ENCODE measurements around the gene NCAPD3. TPM values are rescaled to one million over a fixed set of nuclear protein-coding genes. Genes with fewer than 3 reads are reported as not detected.

NCAPD3 gene
- polyA plus RNA-seq, 3 donors, result 4.0 to 15.2 (median 6.0) TPM

- no peak overlapping the region for H3K9ac ChIP-seq (ENCODE audit: insufficient read depth, low read length, poor library complexity, severe bottlenecking)
- H2AFZ ChIP-seq (ENCODE audit: insufficient read depth, low read depth, low read length, poor library complexity, severe bottlenecking), result no peak overlapping the region
- TF ChIP-seq CTCF (IDR thresholded peaks at IDR 0.05), result no peak
- Mint-ChIP-seq H3K4me1 (no peaks in the 10 kb centered on the region), H3K9me3 (no peaks in the 10 kb centered on the region), H3K27me3 (ENCODE audit: low read depth in 3 of 3) (no peaks in the 10 kb centered on the region), H3K36me3 (peaks cover 87 to 99% of the 10 kb centered on the region in 2 donors), H3K4me3 (no peak overlapping the region), H3K27ac (no peak overlapping the region)
- no peaks in the 10 kb centered on the region for H3K9me3 ChIP-seq (replicated peaks in 1 of 2; ENCODE audit: control insufficient read depth in 1 of 2, insufficient read depth in 1 of 2, low read length in 2 of 2)
- no peaks in the 10 kb centered on the region for H3K27me3 ChIP-seq (ENCODE audit: control insufficient read depth in 2 of 2, insufficient read depth in 2 of 2, low read length in 2 of 2)
- no peak overlapping the region for H3K4me3 ChIP-seq (replicated peaks in 1 of 3; ENCODE audit: low read depth in 2 of 3, low read length in 3 of 3)
- H3K4me2 ChIP-seq (replicated peaks; ENCODE audit: extremely low read depth, low read length, poor library complexity, severe bottlenecking), result no peak overlapping the region
- H4K20me1 ChIP-seq (ENCODE audit: insufficient read depth, low read length), result no peaks in the 10 kb centered on the region
- no peaks in the 10 kb centered on the region for H3K4me1 ChIP-seq (ENCODE audit: control insufficient read depth in 1 of 2, insufficient read depth in 2 of 2, low read length in 2 of 2)
- no peak overlapping the region for H3K27ac ChIP-seq (ENCODE audit: low read depth in 1 of 2, low read length in 2 of 2)
- WGBS (ENCODE audit: insufficient coverage), result 94% methylated on average over 3 of the region's 4 CpGs
- DNase-seq, result no peak
- no peaks in the 10 kb centered on the region for H3K79me2 ChIP-seq (ENCODE audit: insufficient read depth, low read length)
- intact Hi-C loops (cut with micrococcal nuclease), result no loop called here
- peaks cover 96 to 100% of the 10 kb centered on the region in 2 donors for H3K36me3 ChIP-seq (replicated peaks in 1 of 2; ENCODE audit: control insufficient read depth in 1 of 2, insufficient read depth in 2 of 2, low read length in 2 of 2)
Observed at GRCh38 chr11:134243913-134244312, 20.1 kb upstream of the NCAPD3 start.

- H3K36me3 Mint-ChIP-seq, result peaks cover 82 to 94% of the 10 kb centered on the region in 2 donors
- TF ChIP-seq CTCF (IDR thresholded peaks at IDR 0.05), result no peak
- H3K4me3 ChIP-seq (replicated peaks in 1 of 3; ENCODE audit: low read depth in 2 of 3, low read length in 3 of 3), result no peak overlapping the region
- H2AFZ ChIP-seq (ENCODE audit: insufficient read depth, low read depth, low read length, poor library complexity, severe bottlenecking), result no peak overlapping the region
- H3K4me2 ChIP-seq (replicated peaks; ENCODE audit: extremely low read depth, low read length, poor library complexity, severe bottlenecking), result no peak overlapping the region
- H3K36me3 ChIP-seq (replicated peaks in 1 of 2; ENCODE audit: control insufficient read depth in 1 of 2, insufficient read depth in 2 of 2, low read length in 2 of 2), result peaks cover 83 to 96% of the 10 kb centered on the region in 2 donors
- DNase-seq, result no peak
- no peaks in the 10 kb centered on the region for H3K27me3 ChIP-seq (ENCODE audit: control insufficient read depth in 2 of 2, insufficient read depth in 2 of 2, low read length in 2 of 2)
- no peaks in the 10 kb centered on the region for H3K79me2 ChIP-seq (ENCODE audit: insufficient read depth, low read length)
- H3K9me3 Mint-ChIP-seq, result no peaks in the 10 kb centered on the region
- H3K9ac ChIP-seq (ENCODE audit: insufficient read depth, low read length, poor library complexity, severe bottlenecking), result no peak overlapping the region
- no peak overlapping the region for H3K27ac Mint-ChIP-seq
- no peaks in the 10 kb centered on the region for H3K27me3 Mint-ChIP-seq (ENCODE audit: low read depth in 3 of 3)
- H3K9me3 ChIP-seq (replicated peaks in 1 of 2; ENCODE audit: control insufficient read depth in 1 of 2, insufficient read depth in 1 of 2, low read length in 2 of 2), result no peaks in the 10 kb centered on the region
- H3K27ac ChIP-seq (ENCODE audit: low read depth in 1 of 2, low read length in 2 of 2), result no peak overlapping the region
- H3K4me1 Mint-ChIP-seq, result no peaks in the 10 kb centered on the region
- intact Hi-C loops (cut with micrococcal nuclease), result no loop called here
- H3K4me1 ChIP-seq (ENCODE audit: control insufficient read depth in 1 of 2, insufficient read depth in 2 of 2, low read length in 2 of 2), result no peaks in the 10 kb centered on the region
- no peaks in the 10 kb centered on the region for H4K20me1 ChIP-seq (ENCODE audit: insufficient read depth, low read length)
- WGBS (ENCODE audit: insufficient coverage), result 77% methylated on average over 6 of the region's 9 CpGs
- no peak overlapping the region for H3K4me3 Mint-ChIP-seq
Observed at GRCh38 chr11:134242376-134242775, 18.6 kb upstream of the NCAPD3 start.

Measured in CD14-positive monocyte (primary cell).